Liver (tissue), 9 donors: ENCODE results near the gene ARSJ. TPM values are rescaled to one million over a fixed set of nuclear protein-coding genes. Genes with fewer than 3 reads are reported as not detected.

Source experiments
- DNase-seq: peaks from one replicate; pipeline ENCODE4 v3.0.0-alpha.2; 2017; ENCODE audit warnings: low spot score
- H3K27ac ChIP-seq, 2 donors: one replicate each; pipeline ENCODE4 v1.7.0; 2013; ENCODE audit warnings: inconsistent platforms in 2 of 2, low read length in 2 of 2, control low read depth in 1 of 2, low read depth in 1 of 2, mild to moderate bottlenecking in 1 of 2
- H3K27me3 ChIP-seq, 4 donors: one replicate each; pipeline versions ENCODE4 v1.6.1 to v1.7.0; 2013; ENCODE audit warnings: low read length in 3 of 4, inconsistent platforms in 1 of 4, mild to moderate bottlenecking in 1 of 4, moderate library complexity in 1 of 4; ENCODE audit not compliant: control insufficient read depth in 4 of 4, insufficient read depth in 4 of 4
- H3K36me3 ChIP-seq, 4 donors: one replicate each; pipeline versions ENCODE4 v1.6.1 to v1.7.0; 2013; ENCODE audit warnings: low read length in 3 of 4, mild to moderate bottlenecking in 3 of 4, low read depth in 1 of 4, moderate library complexity in 1 of 4; ENCODE audit not compliant: control insufficient read depth in 4 of 4, insufficient read depth in 3 of 4
- H3K4me1 ChIP-seq, 4 donors: one replicate each; pipeline versions ENCODE4 v1.6.1 to v1.7.0; 2013; ENCODE audit warnings: low read length in 3 of 4, mild to moderate bottlenecking in 3 of 4, moderate library complexity in 1 of 4; ENCODE audit not compliant: control insufficient read depth in 4 of 4, insufficient read depth in 4 of 4
- H3K4me3 ChIP-seq, 3 donors: one replicate each; pipeline versions ENCODE4 v1.6.1 to v1.7.0; 2013; ENCODE audit warnings: low read length in 3 of 3, control low read depth in 1 of 3, low read depth in 1 of 3, mild to moderate bottlenecking in 1 of 3
- H3K9ac ChIP-seq, 2 donors: one replicate each; pipeline ENCODE4 v1.7.0; 2013; ENCODE audit warnings: low read length in 2 of 2, mild to moderate bottlenecking in 2 of 2, moderate library complexity in 2 of 2, control low read depth in 1 of 2, low read depth in 1 of 2
- H3K9me3 ChIP-seq, 4 donors: one replicate each; pipeline versions ENCODE4 v1.6.1 to v1.7.0; 2013; ENCODE audit warnings: low read length in 3 of 4; ENCODE audit not compliant: control insufficient read depth in 4 of 4
- EGR1 ChIP-seq, 2 donors: IDR thresholded peaks; 2 replicates each; pipeline ENCODE4 v1.6.1; 2016 to 2018; ENCODE audit warnings: antibody characterized with exemption in 2 of 2, low read depth in 2 of 2
- FOXA2 ChIP-seq: IDR thresholded peaks from 2 replicates; pipeline ENCODE4 v1.6.1; 2016; ENCODE audit warnings: antibody characterized with exemption
- GABPA ChIP-seq, 2 donors: IDR thresholded peaks in 1 of 2; conservative IDR thresholded peaks in 1 of 2; 2 replicates each; pipeline ENCODE4 v1.6.1; 2016; ENCODE audit warnings: antibody characterized with exemption in 2 of 2, mild to moderate bottlenecking in 1 of 2, moderate library complexity in 1 of 2
- HNF4A ChIP-seq, 2 donors: conservative IDR thresholded peaks; 2 replicates each; pipeline ENCODE4 v1.6.1; 2016; ENCODE audit warnings: antibody characterized with exemption in 2 of 2, mild to moderate bottlenecking in 2 of 2
- NR2F2 ChIP-seq: IDR thresholded peaks from 2 replicates; pipeline ENCODE4 v1.6.1; 2016; ENCODE audit warnings: antibody characterized with exemption
- RAD21 ChIP-seq, 2 donors: IDR thresholded peaks; 2 replicates each; pipeline ENCODE4 v1.6.1; 2016; ENCODE audit warnings: antibody characterized with exemption in 2 of 2, mild to moderate bottlenecking in 2 of 2
- RXRA ChIP-seq, 2 donors: IDR thresholded peaks; 2 replicates each; pipeline ENCODE4 v1.6.1; 2017 to 2018; ENCODE audit warnings: antibody characterized with exemption in 2 of 2, mild to moderate bottlenecking in 1 of 2
- YY1 ChIP-seq: IDR thresholded peaks from 2 replicates; pipeline ENCODE4 v1.6.1; 2016; ENCODE audit warnings: antibody characterized with exemption, mild to moderate bottlenecking
- WGBS: extraction: QIAGEN DNeasy Blood & Tissue Kit; methylation state at CpG from one replicate; pipeline ENCODE4 v1.1.7; 2013; 5-methylcytosine and 5-hydroxymethylcytosine counted together
- polyA plus RNA-seq, 2 donors: library from polyadenylated mRNA; stranded (reverse) in 1 of 2; unstranded in 1 of 2; fragments of 200-250 nt in 1 of 2; fragments of >200 nt in 1 of 2; fragmentation: Nextera tagmentation in 1 of 2; extraction: Ambion mirVana in 1 of 2; gene quantifications; one replicate each; pipeline versions ENCODE4 v1.2.1 to v1.2.3, GENCODE V29; 2013 to 2015
- total RNA-seq, 2 donors: library from RNA; depleted of rRNA; stranded (reverse); fragments of >200 nt; gene quantifications; one replicate each; pipeline ENCODE4 v1.2.3, GENCODE V29; 2014
- TF ChIP-seq, protein P1 (sequence below): fragments of 150-350 bp; IDR thresholded peaks from 2 replicates; pipeline ENCODE4 v1.5.1; 2017; ENCODE audit warnings: improper control_type of control experiment, low read depth, low read length; ENCODE audit not compliant: missing input control
- TF ChIP-seq, protein P2 (sequence below): IDR thresholded peaks from 2 replicates; pipeline ENCODE4 v1.6.1; 2016; ENCODE audit warnings: antibody characterized with exemption
- TF ChIP-seq, protein P3 (sequence below): IDR thresholded peaks from 2 replicates; pipeline ENCODE4 v1.6.1; 2016; ENCODE audit warnings: antibody characterized with exemption
- TF ChIP-seq, protein P4 (sequence below): IDR thresholded peaks from 2 replicates; pipeline ENCODE4 v1.6.1; 2016; ENCODE audit warnings: antibody characterized with exemption, mild to moderate bottlenecking
- donor health status: healthy.
- donor health status: healthy.
- donor health status: healthy.
- donor health status: healthy.
- donor health status: healthy.

ARSJ gene
- total and polyA plus RNA-seq, 4 donors: 0.56 to 1.8 (median 0.95) TPM

DNA sequence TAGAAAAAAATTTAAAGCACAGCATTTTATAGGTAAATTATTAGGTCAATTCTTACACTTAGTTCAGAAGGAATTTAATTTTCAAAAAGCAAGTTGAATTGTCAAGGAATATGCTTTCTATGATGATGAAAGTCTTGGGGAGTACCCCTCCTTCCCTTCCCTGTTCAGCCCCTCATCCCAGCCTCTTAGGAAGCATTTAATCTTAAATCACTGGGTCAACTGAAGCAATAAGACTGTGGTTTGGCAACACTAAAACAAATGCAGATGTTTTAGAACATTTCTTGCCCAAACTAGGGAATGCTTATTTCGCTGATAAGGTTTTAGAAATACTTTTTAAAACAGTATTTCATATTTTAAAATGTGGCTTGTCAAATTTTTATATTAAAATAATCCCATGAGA is 19.1 kb upstream of the ARSJ start (continued):
- TF ChIP-seq, protein P1, sequence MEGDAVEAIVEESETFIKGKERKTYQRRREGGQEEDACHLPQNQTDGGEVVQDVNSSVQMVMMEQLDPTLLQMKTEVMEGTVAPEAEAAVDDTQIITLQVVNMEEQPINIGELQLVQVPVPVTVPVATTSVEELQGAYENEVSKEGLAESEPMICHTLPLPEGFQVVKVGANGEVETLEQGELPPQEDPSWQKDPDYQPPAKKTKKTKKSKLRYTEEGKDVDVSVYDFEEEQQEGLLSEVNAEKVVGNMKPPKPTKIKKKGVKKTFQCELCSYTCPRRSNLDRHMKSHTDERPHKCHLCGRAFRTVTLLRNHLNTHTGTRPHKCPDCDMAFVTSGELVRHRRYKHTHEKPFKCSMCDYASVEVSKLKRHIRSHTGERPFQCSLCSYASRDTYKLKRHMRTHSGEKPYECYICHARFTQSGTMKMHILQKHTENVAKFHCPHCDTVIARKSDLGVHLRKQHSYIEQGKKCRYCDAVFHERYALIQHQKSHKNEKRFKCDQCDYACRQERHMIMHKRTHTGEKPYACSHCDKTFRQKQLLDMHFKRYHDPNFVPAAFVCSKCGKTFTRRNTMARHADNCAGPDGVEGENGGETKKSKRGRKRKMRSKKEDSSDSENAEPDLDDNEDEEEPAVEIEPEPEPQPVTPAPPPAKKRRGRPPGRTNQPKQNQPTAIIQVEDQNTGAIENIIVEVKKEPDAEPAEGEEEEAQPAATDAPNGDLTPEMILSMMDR: no peak
- TF ChIP-seq NR2F2: no peak
- TF ChIP-seq FOXA2: no peak
- TF ChIP-seq RAD21 (IDR thresholded peaks at IDR 0.05): no peak
- TF ChIP-seq HNF4A (conservative IDR thresholded peaks at IDR 0.05): no peak
- TF ChIP-seq, protein P2, sequence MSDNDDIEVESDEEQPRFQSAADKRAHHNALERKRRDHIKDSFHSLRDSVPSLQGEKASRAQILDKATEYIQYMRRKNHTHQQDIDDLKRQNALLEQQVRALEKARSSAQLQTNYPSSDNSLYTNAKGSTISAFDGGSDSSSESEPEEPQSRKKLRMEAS: no peak

DNA sequence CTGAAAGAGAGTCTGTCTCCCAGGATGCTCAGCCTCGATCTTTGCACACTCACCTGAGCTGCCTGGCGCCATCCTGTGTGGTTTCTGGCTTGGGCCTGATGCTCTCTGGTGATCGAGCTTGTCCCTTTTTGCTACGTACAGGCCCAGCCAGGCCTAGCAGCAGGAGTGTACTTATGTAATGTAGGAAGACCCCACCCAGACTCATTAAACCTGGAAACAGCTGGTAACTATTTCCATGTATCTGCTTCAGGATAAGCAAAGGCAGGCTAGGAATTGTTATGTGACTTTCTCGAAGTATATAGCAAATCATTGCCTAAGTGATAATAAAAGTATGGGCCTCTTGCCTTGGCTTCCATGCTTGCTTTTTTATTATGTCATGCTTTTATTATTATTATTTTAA is 18.6 kb upstream of the ARSJ start:
- Histone ChIP-seq H3K4me1 (peaks cover 0 to 1% (median 0%) of the 10 kb centered on the region in 4 donors), H3K9ac (no peak overlapping the region), H3K27me3 (no peaks in the 10 kb centered on the region), H3K27ac (no peak overlapping the region), H3K4me3 (no peak overlapping the region), H3K9me3 (no peaks in the 10 kb centered on the region), H3K36me3 (no peaks in the 10 kb centered on the region)
- 88% methylated on average over 5 of the region's 5 CpGs for WGBS
- no peak for DNase-seq
- TF ChIP-seq EGR1 (IDR thresholded peaks at IDR 0.05; ENCODE audit: low read depth in 2 of 2): no peak

DNA sequence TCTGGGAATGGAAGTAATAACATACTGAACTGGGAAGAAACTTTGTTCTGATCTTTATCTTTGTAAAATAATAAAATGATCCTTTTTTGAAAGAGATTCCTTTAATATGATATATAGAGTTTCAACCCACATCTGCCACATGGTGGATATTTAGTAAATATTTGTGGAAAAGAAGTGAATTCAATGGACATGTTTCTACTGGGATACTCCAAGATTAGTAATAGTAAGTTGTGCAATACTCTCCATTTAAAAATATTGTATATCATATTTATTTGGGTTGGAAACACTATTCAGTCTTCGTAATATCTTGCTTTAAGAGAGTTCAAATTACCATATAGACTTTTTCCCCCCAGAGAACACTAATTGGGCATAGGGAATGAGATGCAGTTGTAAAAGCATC is 17.8 kb upstream of the ARSJ start:
- Histone ChIP-seq H3K9me3 (no peaks in the 10 kb centered on the region), H3K27me3 (no peaks in the 10 kb centered on the region), H3K4me3 (no peak overlapping the region), H3K36me3 (no peaks in the 10 kb centered on the region), H3K9ac (no peak overlapping the region), H3K27ac (no peak overlapping the region), H3K4me1 (no peaks in the 10 kb centered on the region)
- no peak for DNase-seq
- no peak for TF ChIP-seq FOXA2
- TF ChIP-seq, protein P2: no peak
- no peak for TF ChIP-seq YY1
- TF ChIP-seq RXRA (IDR thresholded peaks at IDR 0.05): no peak
- TF ChIP-seq, protein P1: no peak
- TF ChIP-seq, protein P3, sequence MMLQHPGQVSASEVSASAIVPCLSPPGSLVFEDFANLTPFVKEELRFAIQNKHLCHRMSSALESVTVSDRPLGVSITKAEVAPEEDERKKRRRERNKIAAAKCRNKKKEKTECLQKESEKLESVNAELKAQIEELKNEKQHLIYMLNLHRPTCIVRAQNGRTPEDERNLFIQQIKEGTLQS: no peak
- TF ChIP-seq, protein P4, sequence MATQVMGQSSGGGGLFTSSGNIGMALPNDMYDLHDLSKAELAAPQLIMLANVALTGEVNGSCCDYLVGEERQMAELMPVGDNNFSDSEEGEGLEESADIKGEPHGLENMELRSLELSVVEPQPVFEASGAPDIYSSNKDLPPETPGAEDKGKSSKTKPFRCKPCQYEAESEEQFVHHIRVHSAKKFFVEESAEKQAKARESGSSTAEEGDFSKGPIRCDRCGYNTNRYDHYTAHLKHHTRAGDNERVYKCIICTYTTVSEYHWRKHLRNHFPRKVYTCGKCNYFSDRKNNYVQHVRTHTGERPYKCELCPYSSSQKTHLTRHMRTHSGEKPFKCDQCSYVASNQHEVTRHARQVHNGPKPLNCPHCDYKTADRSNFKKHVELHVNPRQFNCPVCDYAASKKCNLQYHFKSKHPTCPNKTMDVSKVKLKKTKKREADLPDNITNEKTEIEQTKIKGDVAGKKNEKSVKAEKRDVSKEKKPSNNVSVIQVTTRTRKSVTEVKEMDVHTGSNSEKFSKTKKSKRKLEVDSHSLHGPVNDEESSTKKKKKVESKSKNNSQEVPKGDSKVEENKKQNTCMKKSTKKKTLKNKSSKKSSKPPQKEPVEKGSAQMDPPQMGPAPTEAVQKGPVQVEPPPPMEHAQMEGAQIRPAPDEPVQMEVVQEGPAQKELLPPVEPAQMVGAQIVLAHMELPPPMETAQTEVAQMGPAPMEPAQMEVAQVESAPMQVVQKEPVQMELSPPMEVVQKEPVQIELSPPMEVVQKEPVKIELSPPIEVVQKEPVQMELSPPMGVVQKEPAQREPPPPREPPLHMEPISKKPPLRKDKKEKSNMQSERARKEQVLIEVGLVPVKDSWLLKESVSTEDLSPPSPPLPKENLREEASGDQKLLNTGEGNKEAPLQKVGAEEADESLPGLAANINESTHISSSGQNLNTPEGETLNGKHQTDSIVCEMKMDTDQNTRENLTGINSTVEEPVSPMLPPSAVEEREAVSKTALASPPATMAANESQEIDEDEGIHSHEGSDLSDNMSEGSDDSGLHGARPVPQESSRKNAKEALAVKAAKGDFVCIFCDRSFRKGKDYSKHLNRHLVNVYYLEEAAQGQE: no peak
- TF ChIP-seq GABPA (IDR thresholded peaks at IDR 0.05 in 1 of 2, conservative IDR thresholded peaks at IDR 0.05 in 1 of 2): no peak
- 92% methylated on average over 1 of the region's 1 CpG for WGBS
